ENCODE results near the gene FTO.
A peak's percentile ranks its signal among the peaks of the same experiment; 100 is the strongest.

FTO gene

DNA sequence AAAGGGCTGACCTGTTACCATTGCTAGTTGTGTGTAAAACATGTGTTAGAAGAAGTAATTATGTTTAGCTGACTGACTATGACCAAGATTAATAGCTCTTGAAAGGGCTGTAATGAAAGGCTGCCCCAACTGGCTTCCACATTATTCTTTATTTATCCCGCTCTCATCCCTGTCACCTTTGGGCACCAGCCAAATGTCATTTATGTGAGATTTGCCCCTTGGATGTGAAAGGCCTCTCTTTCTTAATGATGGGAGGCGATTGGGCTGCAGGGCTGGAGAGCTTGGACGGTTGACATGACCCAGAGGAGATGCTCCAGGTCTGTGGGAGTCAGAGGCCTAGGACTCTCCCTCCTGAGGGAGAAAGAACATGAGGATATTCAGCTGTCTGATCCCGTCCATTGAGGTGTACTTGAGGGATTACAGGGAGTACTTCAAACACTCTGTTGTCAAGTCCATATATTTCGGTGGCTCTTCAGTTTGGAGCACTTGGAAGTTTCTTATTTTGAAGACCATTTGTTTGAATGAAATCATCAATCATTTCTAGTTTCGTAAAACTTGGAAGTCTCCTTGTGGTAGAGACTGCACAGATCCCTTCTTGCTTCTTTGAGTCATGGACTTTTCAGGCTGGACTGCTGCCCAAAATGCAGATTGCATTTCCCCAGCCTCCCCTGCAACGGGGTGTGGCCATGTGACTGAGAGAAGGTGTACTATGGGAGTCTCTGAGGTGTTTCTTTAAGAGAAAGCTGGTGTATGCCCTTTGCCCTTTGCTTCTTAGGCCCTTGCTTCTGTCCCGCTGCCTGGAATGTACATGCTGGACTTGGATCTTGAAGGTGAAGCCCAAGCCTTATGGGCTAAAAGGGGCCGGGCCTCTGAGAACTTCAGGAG is 51.3 kb downstream of the FTO start:
- peak; percentile 34 for DNase-seq

DNA sequence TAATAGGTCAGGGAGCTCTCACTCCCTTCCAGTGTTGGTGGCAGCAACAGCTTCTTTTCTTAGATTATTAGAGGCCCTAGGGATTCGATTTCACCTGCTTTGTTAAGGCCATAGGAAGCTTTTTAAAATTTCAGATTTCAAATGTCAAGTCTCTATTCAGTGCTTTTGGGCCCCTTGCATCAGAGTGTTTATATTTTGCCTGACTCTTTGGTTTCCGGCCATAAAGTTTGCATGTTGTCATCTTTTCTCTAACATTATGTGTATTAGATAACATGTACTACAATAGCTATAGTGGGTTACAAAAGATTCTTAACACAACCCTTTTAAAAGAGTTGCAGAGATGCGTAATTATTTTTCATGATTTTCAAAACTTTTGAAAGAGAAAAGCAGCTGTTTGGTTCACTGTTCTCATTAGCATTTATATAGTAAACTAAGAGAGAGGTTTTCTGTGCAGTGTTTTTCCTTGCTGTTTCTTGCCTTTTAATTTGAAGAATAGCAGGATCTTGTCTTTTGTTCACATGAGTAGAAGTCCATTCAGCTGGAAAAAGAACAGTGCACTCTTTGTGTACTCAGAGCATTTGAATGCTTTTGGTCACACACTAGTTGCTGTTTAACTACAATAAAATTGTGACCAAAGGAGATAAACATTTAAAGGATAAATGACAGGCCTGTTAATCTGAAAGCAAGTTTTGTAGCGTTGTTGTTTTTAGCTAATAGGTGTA is 52.5 kb downstream of the FTO start:
- no peak for DNase-seq

DNA sequence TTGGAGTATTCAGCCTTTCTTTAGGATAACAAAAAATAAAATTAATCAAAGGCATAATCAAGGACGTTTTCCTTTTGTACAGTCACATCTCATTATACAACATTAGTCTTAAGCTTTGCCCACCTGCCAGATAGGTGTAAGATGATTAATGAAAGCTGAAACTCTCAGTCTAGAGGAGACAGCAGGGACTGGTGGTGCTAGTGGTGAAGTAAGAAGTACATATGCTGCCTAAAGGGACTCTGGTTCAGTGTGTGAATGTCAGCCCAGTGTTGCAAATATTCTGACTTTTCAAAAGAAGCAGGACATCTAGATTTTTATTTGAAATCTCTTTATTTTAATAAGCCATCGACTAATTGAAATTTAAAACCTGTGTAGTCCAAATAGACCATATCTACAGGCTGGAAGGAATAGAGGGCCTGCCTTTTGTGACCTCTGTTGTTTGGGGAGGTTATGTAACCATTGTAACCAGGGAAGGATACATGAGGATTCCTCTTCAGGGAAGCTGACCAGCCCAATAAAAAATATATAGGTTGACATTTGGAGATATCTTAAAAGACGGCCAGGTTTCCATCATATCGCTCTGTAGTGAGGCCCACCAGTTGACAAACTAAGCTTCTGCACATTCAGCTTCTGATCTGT is 54.1 kb downstream of the FTO start:
- DNase-seq = no peak

GRCh38 chr16:53761962-53762703 is 58.2 kb downstream of the FTO start:
- no peak for DNase-seq

- DNase-seq = no peak
These were observed 62.5 kb downstream of the FTO start for GRCh38 chr16:53766304-53767016.

- no peak for DNase-seq
These were observed 64.2 kb downstream of the FTO start for GRCh38 chr16:53768167-53768566.

DNA sequence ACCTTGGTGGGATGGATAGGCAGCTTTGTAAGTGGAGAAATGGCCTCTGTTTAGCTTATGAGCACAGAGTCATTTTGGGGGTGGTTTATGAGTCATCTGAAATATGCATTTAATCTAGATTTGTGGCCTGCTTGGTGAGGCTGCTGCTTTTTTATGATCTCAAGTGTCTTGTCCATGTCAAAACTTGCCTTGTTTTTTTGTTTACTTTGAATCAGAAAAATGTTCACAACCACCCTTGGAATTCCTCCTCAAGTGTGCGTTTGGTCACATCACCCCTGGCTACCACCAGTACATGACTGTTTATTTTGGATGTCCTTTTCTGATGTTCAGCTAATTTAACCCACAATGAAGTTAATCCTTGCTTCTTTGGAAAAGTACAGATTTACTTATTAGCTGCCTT is 64.6 kb downstream of the FTO start:
- peak; percentile 96 for DNase-seq

DNA sequence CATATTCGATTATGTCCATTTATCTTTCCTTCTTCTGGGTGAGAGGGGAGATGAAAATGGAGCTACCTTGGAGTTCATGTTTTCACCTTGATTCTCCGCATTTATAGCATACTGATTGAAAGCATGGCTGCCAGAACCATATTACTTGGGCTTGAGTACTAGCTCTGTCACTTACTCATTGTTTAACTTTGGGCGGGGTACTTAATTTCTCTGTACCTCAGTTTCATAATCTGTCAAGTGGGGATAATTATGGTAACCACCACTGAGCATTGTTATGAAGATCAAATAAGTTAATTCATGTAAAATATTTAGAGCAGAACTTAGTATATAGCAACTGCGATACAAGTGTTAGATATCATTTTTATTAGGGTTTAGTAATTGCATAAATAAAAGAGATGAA is 65.2 kb downstream of the FTO start:
- DNase-seq = no peak

DNA sequence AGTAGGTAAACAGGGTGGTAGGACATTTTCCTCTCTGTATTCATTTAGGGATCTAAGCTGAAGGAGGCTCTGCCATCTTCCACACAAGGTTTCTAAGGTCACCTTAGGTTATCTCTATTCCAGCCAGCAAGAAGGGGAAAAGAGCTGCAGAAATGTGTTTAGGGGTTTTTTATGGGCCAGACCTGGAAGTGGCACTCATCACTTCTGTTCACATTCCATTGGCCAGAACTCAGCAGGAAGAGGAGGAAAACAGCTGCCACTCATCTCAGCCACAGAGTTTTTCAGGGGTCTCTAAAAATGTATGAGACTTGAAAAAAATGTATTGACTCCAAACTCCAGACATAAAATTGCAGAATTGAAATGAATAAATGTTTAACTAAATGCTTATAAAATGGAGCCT is 65.8 kb downstream of the FTO start:
- no peak for DNase-seq

DNA sequence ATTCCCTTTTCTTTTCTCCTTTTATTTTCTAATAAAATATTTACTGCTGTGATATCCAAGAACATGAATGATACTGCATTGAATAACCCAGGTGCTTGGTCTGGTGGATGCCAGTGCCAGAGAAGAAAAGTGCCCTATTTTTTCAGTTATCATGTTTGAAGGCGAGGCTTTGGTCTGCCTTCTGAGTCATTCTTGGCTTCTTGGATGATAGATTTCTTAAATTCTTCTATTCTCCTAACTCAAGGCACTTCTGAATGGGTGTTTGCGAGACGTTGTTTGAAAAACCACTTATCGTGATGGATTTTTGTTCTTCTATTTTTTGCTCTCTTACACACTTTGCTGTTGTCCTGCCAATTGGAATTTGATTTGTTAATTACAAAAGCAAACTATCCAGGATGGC is 66.7 kb downstream of the FTO start:
- no peak for DNase-seq

DNA sequence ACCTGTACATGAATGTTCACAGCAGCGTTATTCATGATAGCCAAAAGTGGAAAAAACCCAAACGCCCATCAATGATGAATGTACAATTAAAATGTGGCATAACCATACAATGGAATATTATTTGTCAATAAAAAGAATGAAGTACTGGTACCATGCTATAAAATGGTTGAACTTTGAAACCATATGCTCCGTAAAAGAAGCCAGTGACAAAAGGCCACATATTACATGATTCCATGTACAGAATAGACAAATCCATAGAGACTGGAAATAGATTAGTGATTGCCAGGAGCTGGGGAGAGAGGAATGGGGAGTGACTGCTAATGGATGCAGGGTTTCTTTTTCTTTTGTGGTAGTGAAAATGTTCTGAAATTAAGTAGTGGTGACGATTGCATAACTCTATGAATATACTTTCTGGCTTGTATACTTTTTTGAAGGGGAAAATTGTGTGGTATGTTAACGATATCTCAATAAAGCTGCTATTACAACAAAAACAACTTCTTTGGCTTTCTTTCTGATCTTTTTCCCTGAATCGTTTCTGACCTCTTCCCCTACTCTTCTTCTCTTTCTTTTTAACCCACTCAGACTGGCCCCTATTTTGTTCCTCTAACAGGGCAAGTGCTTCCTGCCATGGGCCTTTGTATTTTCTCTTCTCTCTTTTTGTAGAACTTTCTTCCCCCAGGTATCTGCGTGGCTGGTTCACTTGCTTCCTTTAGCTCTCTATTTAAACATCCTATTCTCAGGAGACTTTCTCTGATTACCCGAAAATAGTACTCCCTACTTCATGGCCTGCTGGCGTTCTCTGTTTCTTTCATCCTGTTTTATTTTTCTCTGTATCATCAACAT is 67.9 kb downstream of the FTO start:
- DNase-seq = no peak

GRCh38 chr16:53773150-53773846 is 69.3 kb downstream of the FTO start:
- peak; percentile 85 for DNase-seq

- DNase-seq = peak; percentile 21
These were observed 69.9 kb downstream of the FTO start for GRCh38 chr16:53773881-53774280.

DNA sequence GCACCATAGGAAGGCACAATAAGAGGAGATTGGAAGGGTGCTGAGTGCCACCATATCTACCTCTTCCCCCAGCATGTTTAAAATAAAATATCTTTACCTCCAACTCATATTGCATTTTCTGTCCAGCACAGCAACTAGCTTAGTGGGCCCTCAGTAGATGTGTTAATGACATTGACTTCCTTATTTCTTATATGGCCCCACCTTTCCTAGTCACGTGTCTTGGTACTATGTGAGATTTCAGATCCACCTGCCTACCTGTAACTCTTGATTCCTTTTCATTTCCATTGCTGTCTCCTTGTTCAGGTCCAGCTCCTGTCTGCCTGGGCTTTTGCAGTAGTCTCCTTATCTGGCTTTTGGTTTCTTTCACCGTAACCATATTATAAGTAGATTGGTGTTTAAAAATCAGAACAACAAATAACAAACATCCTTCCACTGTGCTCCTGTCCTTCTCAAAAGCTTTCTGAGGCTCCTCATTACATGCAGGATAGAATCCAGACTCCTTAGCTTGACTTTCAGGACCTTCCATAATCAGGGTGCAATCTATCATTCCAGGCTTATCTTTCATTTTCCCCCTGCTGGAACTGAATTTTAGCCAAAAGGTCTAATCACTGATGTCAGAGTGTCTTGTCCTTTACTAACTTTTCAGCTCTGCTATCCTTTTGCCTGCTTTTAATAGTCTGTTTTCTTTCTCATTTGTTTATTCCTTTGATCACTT is 71.3 kb downstream of the FTO start:
- peak; percentile 29 for DNase-seq

DNA sequence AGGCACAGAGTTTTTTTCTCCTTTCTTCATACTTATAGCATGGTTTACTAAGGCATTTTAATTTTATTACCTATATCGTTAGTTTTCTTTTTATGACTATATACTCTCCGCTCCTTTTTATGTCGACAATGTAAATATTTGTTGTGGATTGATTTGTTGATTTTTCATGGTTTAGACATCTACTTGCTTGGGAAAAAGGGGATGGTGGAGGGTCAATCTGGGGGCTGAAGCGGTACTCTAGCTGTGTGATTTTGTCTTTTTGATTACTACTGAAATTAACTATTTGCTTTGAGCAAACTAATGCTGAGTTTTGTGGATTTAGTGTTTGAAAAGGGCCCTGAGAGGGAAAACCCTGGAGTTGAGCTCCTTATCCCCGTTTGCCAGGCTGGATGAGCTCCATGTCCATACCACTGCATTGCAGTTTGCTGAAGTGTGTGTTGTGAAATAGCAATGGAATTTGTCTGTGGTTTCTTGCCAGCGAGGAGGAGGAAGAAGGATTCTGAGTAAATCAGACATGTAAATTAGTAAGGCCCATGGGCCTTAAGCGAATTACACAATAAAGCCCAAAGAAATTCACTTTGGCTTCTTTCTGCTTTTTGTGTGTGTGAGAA is 72.0 kb downstream of the FTO start:
- DNase-seq = peak; percentile 98

- DNase-seq = no peak
These were observed 75.2 kb downstream of the FTO start for GRCh38 chr16:53779186-53779585.

DNA sequence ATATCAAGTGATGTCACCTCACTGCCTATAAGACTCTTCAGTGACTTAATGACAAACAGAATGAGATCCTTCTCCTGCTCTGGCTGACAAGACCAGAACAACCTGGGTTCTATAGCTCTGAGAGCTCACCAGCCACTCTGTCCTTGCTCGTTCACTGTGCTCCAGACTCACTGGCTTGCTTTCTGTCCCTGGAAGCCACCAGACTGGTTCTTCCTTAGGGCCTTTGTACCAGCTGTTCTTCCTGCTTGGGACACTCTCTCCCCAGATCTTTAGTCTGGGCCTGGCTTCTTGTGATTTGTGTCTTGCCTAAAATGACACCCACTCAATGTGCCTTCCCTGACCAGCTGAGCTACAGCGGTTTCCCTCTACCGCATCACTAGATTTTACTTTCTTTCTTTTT is 76.1 kb downstream of the FTO start:
- no peak for DNase-seq

DNA sequence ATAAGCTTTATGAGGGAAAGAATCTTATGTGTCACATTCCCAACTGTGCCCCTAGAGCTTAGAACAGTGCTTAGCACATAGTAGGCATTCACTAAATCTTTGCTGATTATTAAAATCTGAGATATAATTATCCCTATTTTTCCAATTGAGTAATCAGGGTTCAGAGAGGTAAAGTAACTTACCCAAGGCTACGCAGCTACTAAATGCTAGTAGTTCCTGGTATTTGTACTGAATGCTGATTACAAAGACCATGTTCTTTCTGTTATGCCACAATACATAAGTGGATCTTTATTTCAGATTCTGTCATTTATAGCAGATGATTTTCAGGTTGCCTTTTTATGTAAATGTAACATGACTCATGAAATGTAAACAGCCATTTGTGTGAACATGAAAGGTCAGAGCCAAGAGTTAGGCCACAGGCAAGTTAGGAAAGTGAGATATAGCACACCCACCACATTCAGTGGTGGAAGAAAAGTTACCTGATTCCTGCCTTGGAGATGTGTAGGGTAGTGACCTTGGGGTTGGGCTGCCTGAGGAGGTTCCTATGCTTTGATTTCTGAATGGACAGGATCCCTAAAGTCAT is 77.2 kb downstream of the FTO start:
- no peak for DNase-seq

GRCh38 chr16:53782148-53782547 is 78.2 kb downstream of the FTO start:
- no peak for DNase-seq

Data from fibroblast of skin of scalp (primary cell).